ENCODE results near the gene AHNAK. TPM values are rescaled to one million over a fixed set of nuclear protein-coding genes. Genes with fewer than 3 reads are reported as not detected.
"Not testable (repeated sequence)": the region's sequence is repeated elsewhere in the genome, so short reads cannot be mapped to it uniquely, and the experiment has no call there.

The AHNAK gene
- total RNA-seq, 1 donor from 2014 or later, result 96.5 TPM

GRCh38 chr11:62553839-62554361 is 7.3 kb upstream of the AHNAK start:
- Mint-ChIP-seq H3K36me3 (ENCODE audit: low read depth) (peaks cover 16% of the 10 kb centered on the region), H3K27me3 (ENCODE audit: insufficient read depth) (peaks cover 8% of the 10 kb centered on the region), H3K9me3 (no peaks in the 10 kb centered on the region), H3K4me1 (ENCODE audit: low read depth) (peaks cover 88% of the 10 kb centered on the region), H3K4me3 (peak overlapping the region; percentile 71), H3K27ac (peak overlapping the region; percentile 99)
- no peak for DNase-seq (ENCODE audit: low spot score)
- intact Hi-C loops (cut with micrococcal nuclease), result loop anchor here (2.0 to 5.0 kb wide), 2 partner anchors 327 to 1118 kb away; partner anchors contain the start of genes ATL3 and SLC3A2

- H3K9me3 Mint-ChIP-seq, result no peaks in the 10 kb centered on the region
- peaks cover 84% of the 10 kb centered on the region for H3K4me1 Mint-ChIP-seq (ENCODE audit: low read depth)
- peak overlapping the region; percentile 99 for H3K27ac Mint-ChIP-seq
- peaks cover 12% of the 10 kb centered on the region for H3K27me3 Mint-ChIP-seq (ENCODE audit: insufficient read depth)
- peak overlapping the region; percentile 71 for H3K4me3 Mint-ChIP-seq
- peak; percentile 56 for DNase-seq (ENCODE audit: low spot score)
- peaks cover 12% of the 10 kb centered on the region for H3K36me3 Mint-ChIP-seq (ENCODE audit: low read depth)
- intact Hi-C loops (cut with micrococcal nuclease), result loop anchor here (5.0 kb wide), 1 partner anchor 1119 kb away; the partner anchor contains the start of gene ATL3
Measured at GRCh38 chr11:62553080-62553838, 6.7 kb upstream of the AHNAK start.

GRCh38 chr11:62552485-62553079 is 6.0 kb upstream of the AHNAK start:
- peaks cover 12% of the 10 kb centered on the region for H3K27me3 Mint-ChIP-seq (ENCODE audit: insufficient read depth)
- no peak for DNase-seq (ENCODE audit: low spot score)
- no peaks in the 10 kb centered on the region for H3K9me3 Mint-ChIP-seq
- peak overlapping the region; percentile 99 for H3K27ac Mint-ChIP-seq
- H3K4me3 Mint-ChIP-seq, result peak overlapping the region; percentile 71
- peaks cover 12% of the 10 kb centered on the region for H3K36me3 Mint-ChIP-seq (ENCODE audit: low read depth)
- intact Hi-C loops (cut with micrococcal nuclease), result loop anchor here (1.0 to 5.0 kb wide), 2 partner anchors 289 to 1120 kb away; partner anchors contain the start of gene ATL3
- H3K4me1 Mint-ChIP-seq (ENCODE audit: low read depth), result peaks cover 88% of the 10 kb centered on the region

- H3K9me3 Mint-ChIP-seq; H3K36me3 Mint-ChIP-seq (ENCODE audit: low read depth); DNase-seq (ENCODE audit: low spot score); H3K4me3 Mint-ChIP-seq: not testable (repeated sequence)
- H3K27ac Mint-ChIP-seq, result peak overlapping the region; percentile 99
- H3K27me3 Mint-ChIP-seq (ENCODE audit: insufficient read depth), result peaks cover 15% of the 10 kb centered on the region
- intact Hi-C loops (cut with micrococcal nuclease), result loop anchor here (5.0 kb wide), 1 partner anchor 1122 kb away; the partner anchor contains the start of gene ATL3
- H3K4me1 Mint-ChIP-seq (ENCODE audit: low read depth), result peaks cover 73% of the 10 kb centered on the region
Measured at GRCh38 chr11:62550478-62550877, 3.9 kb upstream of the AHNAK start.

GRCh38 chr11:62548545-62549335 is 2.1 kb upstream of the AHNAK start:
- DNase-seq (ENCODE audit: low spot score), result no peak
- intact Hi-C loops (cut with micrococcal nuclease), result no loop called here
- Mint-ChIP-seq H3K4me1 (ENCODE audit: low read depth) (peaks cover 73% of the 10 kb centered on the region), H3K27ac (no peak overlapping the region), H3K27me3 (ENCODE audit: insufficient read depth) (peaks cover 15% of the 10 kb centered on the region), H3K4me3 (no peak overlapping the region), H3K9me3 (no peaks in the 10 kb centered on the region), H3K36me3 (ENCODE audit: low read depth) (no peaks in the 10 kb centered on the region)

GRCh38 chr11:62547691-62548281 is 1.2 kb upstream of the AHNAK start:
- peaks cover 15% of the 10 kb centered on the region for H3K27me3 Mint-ChIP-seq (ENCODE audit: insufficient read depth)
- peak overlapping the region; percentile 42 for H3K27ac Mint-ChIP-seq
- peak overlapping the region; percentile 79 for H3K4me3 Mint-ChIP-seq
- H3K4me1 Mint-ChIP-seq (ENCODE audit: low read depth), result peaks cover 72% of the 10 kb centered on the region
- H3K9me3 Mint-ChIP-seq, result no peaks in the 10 kb centered on the region
- intact Hi-C loops (cut with micrococcal nuclease), result loop anchor here (2.0 kb wide), 1 partner anchor 43 kb away; the partner anchor contains the start of gene TUT1
- DNase-seq (ENCODE audit: low spot score), result no peak
- H3K36me3 Mint-ChIP-seq (ENCODE audit: low read depth), result no peaks in the 10 kb centered on the region

- Mint-ChIP-seq H3K36me3 (ENCODE audit: low read depth) (no peaks in the 10 kb centered on the region), H3K4me3 (peak overlapping the region; percentile 79), H3K4me1 (ENCODE audit: low read depth) (peaks cover 71% of the 10 kb centered on the region), H3K27ac (peak overlapping the region; percentile 58), H3K27me3 (ENCODE audit: insufficient read depth) (peaks cover 15% of the 10 kb centered on the region), H3K9me3 (no peaks in the 10 kb centered on the region)
- DNase-seq (ENCODE audit: low spot score), result no peak
- intact Hi-C loops (cut with micrococcal nuclease), result loop anchor here (1.0 to 2.0 kb wide), 2 partner anchors 9 to 44 kb away; partner anchors contain the start of gene TUT1
Measured at GRCh38 chr11:62546929-62547625, 471 bp upstream of the AHNAK start.

- Mint-ChIP-seq H3K27ac (peak overlapping the region; percentile 95), H3K36me3 (ENCODE audit: low read depth) (no peaks in the 10 kb centered on the region), H3K27me3 (ENCODE audit: insufficient read depth) (peaks cover 15% of the 10 kb centered on the region), H3K9me3 (no peaks in the 10 kb centered on the region), H3K4me1 (ENCODE audit: low read depth) (peaks cover 71% of the 10 kb centered on the region), H3K4me3 (peak overlapping the region; percentile 97)
- intact Hi-C loops (cut with micrococcal nuclease), result loop anchor here (1.0 to 2.0 kb wide), 4 partner anchors 11 to 45 kb away; partner anchors contain the start of genes EEF1G and TUT1
- DNase-seq (ENCODE audit: low spot score), result peak; percentile 47
Measured at GRCh38 chr11:62545437-62546243, 966 bp downstream of the AHNAK start.

GRCh38 chr11:62544581-62545436 is 1.8 kb downstream of the AHNAK start:
- Mint-ChIP-seq H3K27ac (peak overlapping the region; percentile 95), H3K4me3 (peak overlapping the region; percentile 97), H3K36me3 (ENCODE audit: low read depth) (no peaks in the 10 kb centered on the region), H3K27me3 (ENCODE audit: insufficient read depth) (peaks cover 10% of the 10 kb centered on the region), H3K4me1 (ENCODE audit: low read depth) (peaks cover 63% of the 10 kb centered on the region), H3K9me3 (no peaks in the 10 kb centered on the region)
- intact Hi-C loops (cut with micrococcal nuclease), result loop anchor here (1.0 to 5.0 kb wide), 3 partner anchors 15 to 48 kb away; partner anchors contain the start of gene EEF1G
- no peak for DNase-seq (ENCODE audit: low spot score)

- Mint-ChIP-seq H3K9me3 (no peaks in the 10 kb centered on the region), H3K4me3 (peak overlapping the region; percentile 97), H3K27ac (peak overlapping the region; percentile 95), H3K36me3 (ENCODE audit: low read depth) (no peaks in the 10 kb centered on the region), H3K4me1 (ENCODE audit: low read depth) (peaks cover 70% of the 10 kb centered on the region), H3K27me3 (ENCODE audit: insufficient read depth) (peaks cover 6% of the 10 kb centered on the region)
- intact Hi-C loops (cut with micrococcal nuclease), result loop anchor here (1.0 to 5.0 kb wide), 3 partner anchors 7 to 164 kb away; no protein-coding TSS in a partner anchor
- DNase-seq (ENCODE audit: low spot score), result no peak
Measured at GRCh38 chr11:62543680-62544444, 2.7 kb downstream of the AHNAK start.

Measured in activated T-helper 1 cell treated with anti-CD3 and anti-CD28 coated beads, Interleukin-12 subunit alpha, Interleukin-12 subunit beta, Interleukin-2, Interleukin-4 antibody, amounts not matched to agents 30 ng/mL and 10 ng/mL and 1 ng/mL, durations not matched to agents 14 hours and 24 hours and 36 hours (primary cell).